K562 (cell line): ENCODE results near the gene TERT.

Source experiments
- ELF2 ChIP-seq: fragments of 250-450 bp; sonication (Bioruptor Pico); IDR thresholded peaks from 2 replicates; pipeline ENCODE4 v1.5.0; 2021; ENCODE audit warnings: mild to moderate bottlenecking
- MCM5 ChIP-seq: fragments of 450-650 bp; IDR thresholded peaks from 2 replicates; pipeline ENCODE4 v1.6.1; 2016; ENCODE audit warnings: low read depth
- MYNN ChIP-seq, 2 experiments: sonication (generic); formaldehyde crosslinking in 1 of 2; IDR thresholded peaks; 2 replicates each; pipeline versions ENCODE4 v1.5.0 to v1.6.1; 2016 to 2020; ENCODE audit warnings: antibody characterized with exemption in 1 of 2, missing genetic modification reagents in 1 of 2
- SAFB2 ChIP-seq: fragments of 200-400 bp; formaldehyde crosslinking; IDR thresholded peaks from 2 replicates; pipeline ENCODE4 v1.6.1; 2018; ENCODE audit warnings: borderline replicate concordance, low read length, low read depth, moderate library complexity; ENCODE audit not compliant: severe bottlenecking
- TFAM ChIP-seq: fragments of 250-450 bp; sonication (Bioruptor Pico); conservative IDR thresholded peaks from 2 replicates; pipeline ENCODE4 v1.5.0; 2021; ENCODE audit warnings: mild to moderate bottlenecking, moderate library complexity
- ZNF217 ChIP-seq: sonication (generic); formaldehyde crosslinking; IDR thresholded peaks from 2 replicates; pipeline ENCODE4 v1.8.0; 2022; ENCODE audit warnings: mild to moderate bottlenecking, missing genetic modification reagents
- ZNF3 ChIP-seq: fragments of 250-450 bp; sonication (Bioruptor Pico); IDR thresholded peaks from 2 replicates; pipeline ENCODE4 v1.5.0; 2021; ENCODE audit warnings: mild to moderate bottlenecking, moderate library complexity
- TF ChIP-seq, protein P1 (sequence below), 3 experiments: IDR thresholded peaks in 2 of 3; conservative IDR thresholded peaks in 1 of 3; 2 replicates each; pipeline ENCODE4 v1.5.1; 2011 to 2012; ENCODE audit warnings: low read length in 3 of 3, mild to moderate bottlenecking in 3 of 3, control low read depth in 2 of 3, improper control_type of control experiment in 1 of 3, inconsistent platforms in 1 of 3, low read depth in 1 of 3, mixed read lengths in 1 of 3, moderate library complexity in 1 of 3; ENCODE audit not compliant: insufficient read depth in 2 of 3
- TF ChIP-seq, protein P2 (sequence below): sonication (generic); formaldehyde crosslinking; IDR thresholded peaks from 2 replicates; pipeline ENCODE4 v1.5.0; 2020; ENCODE audit warnings: missing genetic modification reagents
- TF ChIP-seq, protein P3 (sequence below): sonication (generic); formaldehyde crosslinking; IDR thresholded peaks from 2 replicates; pipeline ENCODE4 v1.8.0; 2022; ENCODE audit warnings: mild to moderate bottlenecking, missing genetic modification reagents

DNA sequence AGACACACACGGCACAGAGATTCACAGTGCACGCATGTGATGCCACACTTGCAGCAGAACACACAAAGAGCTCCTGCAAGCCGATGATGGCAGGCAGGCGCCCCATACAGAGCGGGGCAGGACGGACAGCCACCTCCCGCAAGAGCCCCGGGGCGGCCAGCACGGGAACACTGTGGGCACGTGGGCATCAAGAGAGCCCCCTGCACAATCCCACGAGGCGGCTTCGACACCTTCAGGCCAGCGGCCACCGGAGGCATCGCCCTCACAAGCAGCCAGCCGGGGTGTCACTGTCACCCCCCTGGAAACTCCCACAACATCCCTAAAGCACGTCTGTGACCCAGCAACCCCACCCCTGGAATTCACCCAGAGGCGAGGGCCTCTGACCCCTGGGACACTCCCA, 17.9 kb downstream of the TERT start:
- TF ChIP-seq, protein P1, sequence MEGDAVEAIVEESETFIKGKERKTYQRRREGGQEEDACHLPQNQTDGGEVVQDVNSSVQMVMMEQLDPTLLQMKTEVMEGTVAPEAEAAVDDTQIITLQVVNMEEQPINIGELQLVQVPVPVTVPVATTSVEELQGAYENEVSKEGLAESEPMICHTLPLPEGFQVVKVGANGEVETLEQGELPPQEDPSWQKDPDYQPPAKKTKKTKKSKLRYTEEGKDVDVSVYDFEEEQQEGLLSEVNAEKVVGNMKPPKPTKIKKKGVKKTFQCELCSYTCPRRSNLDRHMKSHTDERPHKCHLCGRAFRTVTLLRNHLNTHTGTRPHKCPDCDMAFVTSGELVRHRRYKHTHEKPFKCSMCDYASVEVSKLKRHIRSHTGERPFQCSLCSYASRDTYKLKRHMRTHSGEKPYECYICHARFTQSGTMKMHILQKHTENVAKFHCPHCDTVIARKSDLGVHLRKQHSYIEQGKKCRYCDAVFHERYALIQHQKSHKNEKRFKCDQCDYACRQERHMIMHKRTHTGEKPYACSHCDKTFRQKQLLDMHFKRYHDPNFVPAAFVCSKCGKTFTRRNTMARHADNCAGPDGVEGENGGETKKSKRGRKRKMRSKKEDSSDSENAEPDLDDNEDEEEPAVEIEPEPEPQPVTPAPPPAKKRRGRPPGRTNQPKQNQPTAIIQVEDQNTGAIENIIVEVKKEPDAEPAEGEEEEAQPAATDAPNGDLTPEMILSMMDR (IDR thresholded peaks at IDR 0.05 in 2 of 3, conservative IDR thresholded peaks at IDR 0.05 in 1 of 3; ENCODE audit: insufficient read depth in 2 of 3, low read depth in 1 of 3, low read length in 3 of 3): no peak
- no peak for TF ChIP-seq ZNF3 (CRISPR knock-in tag)
- TF ChIP-seq, protein P2, sequence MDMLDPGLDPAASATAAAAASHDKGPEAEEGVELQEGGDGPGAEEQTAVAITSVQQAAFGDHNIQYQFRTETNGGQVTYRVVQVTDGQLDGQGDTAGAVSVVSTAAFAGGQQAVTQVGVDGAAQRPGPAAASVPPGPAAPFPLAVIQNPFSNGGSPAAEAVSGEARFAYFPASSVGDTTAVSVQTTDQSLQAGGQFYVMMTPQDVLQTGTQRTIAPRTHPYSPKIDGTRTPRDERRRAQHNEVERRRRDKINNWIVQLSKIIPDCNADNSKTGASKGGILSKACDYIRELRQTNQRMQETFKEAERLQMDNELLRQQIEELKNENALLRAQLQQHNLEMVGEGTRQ: no peak
- TF ChIP-seq MCM5: no peak
- TF ChIP-seq ELF2 (CRISPR knock-in tag): no peak
- TF ChIP-seq, protein P3, sequence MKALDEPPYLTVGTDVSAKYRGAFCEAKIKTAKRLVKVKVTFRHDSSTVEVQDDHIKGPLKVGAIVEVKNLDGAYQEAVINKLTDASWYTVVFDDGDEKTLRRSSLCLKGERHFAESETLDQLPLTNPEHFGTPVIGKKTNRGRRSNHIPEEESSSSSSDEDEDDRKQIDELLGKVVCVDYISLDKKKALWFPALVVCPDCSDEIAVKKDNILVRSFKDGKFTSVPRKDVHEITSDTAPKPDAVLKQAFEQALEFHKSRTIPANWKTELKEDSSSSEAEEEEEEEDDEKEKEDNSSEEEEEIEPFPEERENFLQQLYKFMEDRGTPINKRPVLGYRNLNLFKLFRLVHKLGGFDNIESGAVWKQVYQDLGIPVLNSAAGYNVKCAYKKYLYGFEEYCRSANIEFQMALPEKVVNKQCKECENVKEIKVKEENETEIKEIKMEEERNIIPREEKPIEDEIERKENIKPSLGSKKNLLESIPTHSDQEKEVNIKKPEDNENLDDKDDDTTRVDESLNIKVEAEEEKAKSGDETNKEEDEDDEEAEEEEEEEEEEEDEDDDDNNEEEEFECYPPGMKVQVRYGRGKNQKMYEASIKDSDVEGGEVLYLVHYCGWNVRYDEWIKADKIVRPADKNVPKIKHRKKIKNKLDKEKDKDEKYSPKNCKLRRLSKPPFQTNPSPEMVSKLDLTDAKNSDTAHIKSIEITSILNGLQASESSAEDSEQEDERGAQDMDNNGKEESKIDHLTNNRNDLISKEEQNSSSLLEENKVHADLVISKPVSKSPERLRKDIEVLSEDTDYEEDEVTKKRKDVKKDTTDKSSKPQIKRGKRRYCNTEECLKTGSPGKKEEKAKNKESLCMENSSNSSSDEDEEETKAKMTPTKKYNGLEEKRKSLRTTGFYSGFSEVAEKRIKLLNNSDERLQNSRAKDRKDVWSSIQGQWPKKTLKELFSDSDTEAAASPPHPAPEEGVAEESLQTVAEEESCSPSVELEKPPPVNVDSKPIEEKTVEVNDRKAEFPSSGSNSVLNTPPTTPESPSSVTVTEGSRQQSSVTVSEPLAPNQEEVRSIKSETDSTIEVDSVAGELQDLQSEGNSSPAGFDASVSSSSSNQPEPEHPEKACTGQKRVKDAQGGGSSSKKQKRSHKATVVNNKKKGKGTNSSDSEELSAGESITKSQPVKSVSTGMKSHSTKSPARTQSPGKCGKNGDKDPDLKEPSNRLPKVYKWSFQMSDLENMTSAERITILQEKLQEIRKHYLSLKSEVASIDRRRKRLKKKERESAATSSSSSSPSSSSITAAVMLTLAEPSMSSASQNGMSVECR: no peak
- no peak for TF ChIP-seq MYNN (IDR thresholded peaks at IDR 0.05)
- TF ChIP-seq MYNN (CRISPR knock-in tag; IDR thresholded peaks at IDR 0.05): no peak
- TF ChIP-seq SAFB2: no peak
- no peak for TF ChIP-seq ZNF217 (CRISPR knock-in tag)
- no peak for TF ChIP-seq TFAM (CRISPR knock-in tag)
